HCT116 (cell line): Measurements from ENCODE around the gene CYP21A2. TPM values are rescaled to one million over a fixed set of nuclear protein-coding genes. Genes with fewer than 3 reads are reported as not detected.

Source experiments
- ATAC-seq: fragments of 200-7000 bp; cut with Tn5 transposase; 2 replicates; pipeline ENCODE4 v1.9.1; 2020; ENCODE audit warnings: mild to moderate bottlenecking, moderate library complexity
- BruUV-seq: library from RNA; stranded (reverse); fragments of 400-500 nt; replicated peaks from 2 replicates; lab custom pipeline; 2021; lab: Mats Ljungman, UMichigan
- CTCF ChIA-PET: fragments of 300-600 bp; sonication (Branson Sonifier 250); formaldehyde crosslinking; loops from one replicate; lab custom pipeline; 2021; ENCODE audit warnings: antibody characterized with exemption; lab: Charles Lee
- POLR2A ChIA-PET: fragments of 300-600, 350-600 bp; sonication (Branson Sonifier 250); formaldehyde crosslinking; loops from one replicate; lab custom pipeline; 2021; ENCODE audit warnings: antibody characterized with exemption; lab: Charles Lee
- RAD21 ChIA-PET, 2 experiments: fragments of 300-600 bp; sonication (Branson Sonifier 250); formaldehyde crosslinking; loops; one replicate each; lab custom pipeline; 2023; ENCODE audit warnings: low total read pairs in 2 of 2; ENCODE audit not compliant: uncharacterized antibody in 2 of 2, unreplicated experiment in 2 of 2, low non-redundant PET in 1 of 2; lab: Charles Lee
- DNase-seq: peaks from one replicate; pipeline ENCODE4 v3.0.0-alpha.2; 2010; ENCODE audit warnings: low read depth, low spot score
- H2AFZ ChIP-seq: fragments of 200-600 bp; shearing (Covaris generic), sonication (generic); 2 replicates; pipeline ENCODE4 v1.6.1; 2017; ENCODE audit warnings: low read depth, mixed run types, mixed read lengths, antibody characterized with exemption, low read length; ENCODE audit not compliant: poor library complexity, severe bottlenecking
- H3K27ac ChIP-seq: 2 replicates; pipeline ENCODE4 v1.5.1; 2012; ENCODE audit warnings: low read depth, low read length
- H3K27me3 ChIP-seq: fragments of 200-600 bp; sonication (generic); 2 replicates; pipeline ENCODE4 v1.6.1; 2016; ENCODE audit warnings: mixed run types, low read length, mixed read lengths; ENCODE audit not compliant: insufficient read depth
- H3K36me3 ChIP-seq, 2 experiments: fragments of 200-500 bp in 1 of 2; fragments of 200-600 bp in 1 of 2; sonication (Bioruptor generic) in 1 of 2; sonication (generic) in 1 of 2; 2 replicates each; pipeline versions ENCODE4 v1.5.1 to v1.6.1; 2014 to 2016; ENCODE audit warnings: low read length in 2 of 2, inconsistent platforms in 1 of 2, mixed read lengths in 1 of 2, mixed run types in 1 of 2; ENCODE audit not compliant: insufficient read depth in 2 of 2, control insufficient read depth in 1 of 2
- H3K4me1 ChIP-seq, 2 experiments: fragments of 200-600 bp in 1 of 2; sonication (generic) in 1 of 2; 2 replicates each; pipeline versions ENCODE4 v1.5.1 to v1.6.1; 2012 to 2017; ENCODE audit warnings: low read length in 2 of 2, inconsistent platforms in 1 of 2, mild to moderate bottlenecking in 1 of 2, mixed read lengths in 1 of 2, mixed run types in 1 of 2, moderate library complexity in 1 of 2; ENCODE audit not compliant: insufficient read depth in 2 of 2, control insufficient read depth in 1 of 2
- H3K4me2 ChIP-seq: fragments of 200-600 bp; sonication (generic); 2 replicates; pipeline ENCODE4 v1.6.1; 2017; ENCODE audit warnings: mixed run types, low read length, mixed read lengths
- H3K4me3 ChIP-seq, 2 experiments: fragments of 200-600 bp in 1 of 2; sonication (generic) in 1 of 2; replicated peaks in 1 of 2; 2 replicates each; pipeline ENCODE4 v1.5.1; 2011 to 2016; ENCODE audit warnings: low read length in 2 of 2, control low read depth in 1 of 2, low read depth in 1 of 2, mild to moderate bottlenecking in 1 of 2, mixed read lengths in 1 of 2, mixed run types in 1 of 2
- H3K79me2 ChIP-seq: fragments of 200-600 bp; sonication (generic); 2 replicates; pipeline ENCODE4 v1.6.1; 2017; ENCODE audit warnings: mild to moderate bottlenecking, mixed run types, low read length, moderate library complexity, mixed read lengths; ENCODE audit not compliant: insufficient read depth
- H3K9ac ChIP-seq: fragments of 200-600 bp; sonication (generic); 2 replicates; pipeline ENCODE4 v1.6.1; 2016; ENCODE audit warnings: low read length, mixed read lengths
- H3K9me2 ChIP-seq: fragments of 200-600 bp; sonication (generic), shearing (Covaris generic); 2 replicates; pipeline ENCODE4 v1.6.1; 2017; ENCODE audit warnings: mixed run types, mild to moderate bottlenecking, moderate library complexity; ENCODE audit not compliant: insufficient read depth
- H3K9me3 ChIP-seq, 2 experiments: fragments of 200-500 bp in 1 of 2; fragments of 200-600 bp in 1 of 2; sonication (Bioruptor generic) in 1 of 2; sonication (generic) in 1 of 2; 2 replicates each; pipeline ENCODE4 v1.6.1; 2014 to 2017; ENCODE audit warnings: low read length in 2 of 2, mixed read lengths in 2 of 2, inconsistent platforms in 1 of 2, low read depth in 1 of 2, mild to moderate bottlenecking in 1 of 2, mixed run types in 1 of 2, moderate library complexity in 1 of 2; ENCODE audit not compliant: control insufficient read depth in 1 of 2, insufficient read depth in 1 of 2
- H4K20me1 ChIP-seq: fragments of 200-600 bp; sonication (generic), shearing (Covaris generic); 2 replicates; pipeline ENCODE4 v1.6.1; 2017; ENCODE audit warnings: mixed run types, mild to moderate bottlenecking, moderate library complexity; ENCODE audit not compliant: insufficient read depth
- CBX3 ChIP-seq: IDR thresholded peaks from 2 replicates; pipeline ENCODE4 v1.6.1; 2012; ENCODE audit warnings: low read depth
- CEBPB ChIP-seq: IDR thresholded peaks from 2 replicates; pipeline ENCODE4 v1.6.1; 2012; ENCODE audit warnings: low read depth
- EZH2 ChIP-seq: fragments of 200-600 bp; sonication (generic); IDR thresholded peaks from 2 replicates; pipeline ENCODE4 v1.6.1; 2017; ENCODE audit warnings: antibody characterized with exemption, mixed run types
- JUND ChIP-seq: IDR thresholded peaks from 2 replicates; pipeline ENCODE4 v1.6.1; 2012
- ZFX ChIP-seq: fragments of 450-650 bp; IDR thresholded peaks from 2 replicates; pipeline ENCODE4 v1.6.1; 2017
- intact Hi-C: fragments of 100-400 bp; cut with micrococcal nuclease; formaldehyde crosslinking; loops from 2 replicates; pipeline ENCODE4 v1.10.0; 2022
- total RNA-seq: library from RNA; stranded (reverse); gene quantifications from one replicate; pipeline ENCODE4 v1.2.1, GENCODE V29; 2021; ENCODE audit not compliant: unreplicated experiment

Gene CYP21A2
- total RNA-seq, 1 experiment from 2014 or later, result 1.4 TPM

- intact Hi-C loops, result no loop called here
- Histone ChIP-seq H4K20me1 (no peaks in the 10 kb centered on the region), H3K36me3 (no peaks in the 10 kb centered on the region), H3K9me3 (no peaks in the 10 kb centered on the region), H3K9ac (no peak overlapping the region)
- ChIA-PET CTCF (no interaction called here), RAD21 (no interaction called here)
- no TSS peak for BruUV-seq
- TF ChIP-seq JUND (no peak), ZFX (no peak), CBX3 (no peak)
- TF ChIP-seq, all 23 proteins: peak for 0
- no peaks in the 10 kb centered on the region for H3K9me2 ChIP-seq
- no peak overlapping the region for H2AFZ ChIP-seq
- H3K4me3 ChIP-seq, result no peak overlapping the region
- POLR2A ChIA-PET, result no interaction called here
- no peak overlapping the region for H3K27ac ChIP-seq
- no peaks in the 10 kb centered on the region for H3K27me3 ChIP-seq
- no peak overlapping the region for H3K4me2 ChIP-seq
- no peaks in the 10 kb centered on the region for H3K79me2 ChIP-seq
- ATAC-seq (no peak), DNase-seq (no peak)
- no peaks in the 10 kb centered on the region for H3K4me1 ChIP-seq
Measured at GRCh38 chr6:32056254-32056653, 18.0 kb downstream of the CYP21A2 start.

DNA sequence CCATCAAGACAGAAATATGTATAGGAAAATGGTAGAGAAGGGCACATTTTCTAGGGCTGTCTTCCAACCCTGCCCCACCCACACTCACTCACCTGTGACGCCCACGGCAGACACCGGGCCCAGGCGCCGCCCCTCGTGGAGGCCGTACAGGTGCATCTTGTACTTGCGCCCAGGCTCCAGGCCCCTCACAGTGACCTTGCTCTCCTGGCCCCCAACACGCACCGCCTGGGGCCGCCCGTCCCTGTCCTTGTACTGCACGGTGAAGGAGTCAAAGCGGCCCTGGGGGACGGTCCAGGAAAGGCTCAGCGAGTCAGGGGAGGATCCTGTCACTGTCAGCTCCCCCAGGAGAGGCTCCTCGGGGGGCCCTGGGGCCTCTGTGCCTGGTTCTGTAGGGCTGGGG lies 19.8 kb downstream of the CYP21A2 start:
- no peaks in the 10 kb centered on the region for H3K36me3 ChIP-seq
- ChIA-PET CTCF (no interaction called here), POLR2A (no interaction called here), RAD21 (no interaction called here)
- H3K9me3 ChIP-seq, result no peaks in the 10 kb centered on the region
- H3K27me3 ChIP-seq, result no peaks in the 10 kb centered on the region
- no peak overlapping the region for H3K9ac ChIP-seq
- no peaks in the 10 kb centered on the region for H3K9me2 ChIP-seq
- DNase-seq (no peak), ATAC-seq (no peak)
- no peak overlapping the region for H3K27ac ChIP-seq
- no peaks in the 10 kb centered on the region for H4K20me1 ChIP-seq
- H3K4me2 ChIP-seq, result no peak overlapping the region
- no TSS peak for BruUV-seq
- no peak overlapping the region for H2AFZ ChIP-seq
- TF ChIP-seq CEBPB (no peak), EZH2 (no peak)
- H3K4me3 ChIP-seq, result no peak overlapping the region
- intact Hi-C loops, result no loop called here
- H3K79me2 ChIP-seq, result no peaks in the 10 kb centered on the region
- no peaks in the 10 kb centered on the region for H3K4me1 ChIP-seq
